CD4-positive, alpha-beta T cell (primary cell): ENCODE data around the gene IPCEF1. TPM values are rescaled to one million over a fixed set of nuclear protein-coding genes. Genes with fewer than 3 reads are reported as not detected.

Experiments used
- ATAC-seq: fragments of 200-7000 bp; cut with Tn5 transposase; one replicate; pipeline ENCODE4 v1.10.0; 2022; ENCODE audit warnings: mild to moderate bottlenecking; ENCODE audit not compliant: poor library complexity
- CTCF ChIA-PET: fragments of 350-600 bp; sonication (Branson Sonifier 250); formaldehyde crosslinking; loops from one replicate; lab custom pipeline; 2021; ENCODE audit warnings: antibody characterized with exemption, inconsistent platforms; lab: Charles Lee
- POLR2A ChIA-PET: fragments of 350-600 bp; sonication (Branson Sonifier 250); formaldehyde crosslinking; loops from one replicate; lab custom pipeline; 2021; ENCODE audit warnings: antibody characterized with exemption, inconsistent platforms; lab: Charles Lee
- DNase-seq, 14 experiments: peaks; one replicate each; pipeline ENCODE4 v3.0.0-alpha.2; 2013 to 2020; ENCODE audit warnings: mixed read lengths in 2 of 14
- H3K27ac ChIP-seq, 2 donors: one replicate each; pipeline versions ENCODE4 v1.5.1 to v1.7.0; 2013; ENCODE audit warnings: low read length in 2 of 2, low read depth in 1 of 2, mild to moderate bottlenecking in 1 of 2
- H3K27me3 ChIP-seq, 2 experiments: 1 replicate in 1 of 2; 2 replicates in 1 of 2; pipeline versions ENCODE4 v1.6.1 to v1.7.0; 2013; ENCODE audit warnings: low read length in 2 of 2, control low read depth in 1 of 2, mild to moderate bottlenecking in 1 of 2, moderate library complexity in 1 of 2; ENCODE audit not compliant: insufficient read depth in 2 of 2, control insufficient read depth in 1 of 2
- H3K36me3 ChIP-seq: one replicate; pipeline ENCODE4 v1.6.1; 2013; ENCODE audit warnings: low read length, control low read depth; ENCODE audit not compliant: insufficient read depth
- H3K4me1 ChIP-seq: one replicate; pipeline ENCODE4 v1.6.1; 2013; ENCODE audit warnings: low read length, control low read depth; ENCODE audit not compliant: insufficient read depth
- H3K4me3 ChIP-seq: one replicate; pipeline ENCODE4 v1.5.1; 2013; ENCODE audit warnings: mild to moderate bottlenecking, low read length, moderate library complexity
- H3K9me3 ChIP-seq, 2 experiments: 1 replicate in 1 of 2; 2 replicates in 1 of 2; pipeline versions ENCODE4 v1.6.1 to v1.7.0; 2013; ENCODE audit warnings: low read length in 2 of 2, mild to moderate bottlenecking in 2 of 2, control low read depth in 1 of 2, moderate library complexity in 1 of 2; ENCODE audit not compliant: control insufficient read depth in 1 of 2, insufficient read depth in 1 of 2
- H3K27ac Mint-ChIP-seq: one replicate; pipeline ENCODE4 v1.8.0; 2020; ENCODE audit warnings: mixed read lengths
- H3K27me3 Mint-ChIP-seq: one replicate; pipeline ENCODE4 v1.8.0; 2021; ENCODE audit warnings: mixed read lengths
- H3K36me3 Mint-ChIP-seq: one replicate; pipeline ENCODE4 v1.8.0; 2021; ENCODE audit warnings: low read depth, mixed read lengths
- H3K4me1 Mint-ChIP-seq: one replicate; pipeline ENCODE4 v1.8.0; 2021; ENCODE audit warnings: low read depth, mixed read lengths
- H3K4me3 Mint-ChIP-seq: one replicate; pipeline ENCODE4 v1.8.0; 2020; ENCODE audit warnings: mild to moderate bottlenecking, mixed read lengths
- H3K9me3 Mint-ChIP-seq: one replicate; pipeline ENCODE4 v1.8.0; 2020; ENCODE audit warnings: mixed read lengths
- intact Hi-C, 2 experiments: fragments of 100-400 bp; cut with DNase I in 1 of 2; cut with micrococcal nuclease in 1 of 2; formaldehyde crosslinking; loops; one replicate each; pipeline versions ENCODE4 v1.15.1 to v1.9.0; 2023 to 2025; cut with DNase I, micrococcal nuclease
- total RNA-seq, 174 experiments: library from RNA in 2 of 174; stranded (reverse) in 2 of 174; gene quantifications; one replicate each; pipeline ENCODE4 v1.2.3 and lab custom pipeline; 2021 to 2026
- TF ChIP-seq, protein P1 (sequence below): fragments of 200-600 bp; IDR thresholded peaks from one replicate; pipeline ENCODE4 v1.8.0; 2022; ENCODE audit warnings: antibody characterized with exemption, mild to moderate bottlenecking

IPCEF1 gene
- total RNA-seq, 2 experiments from 2014 or later = 92.4 to 96.8 TPM

DNA sequence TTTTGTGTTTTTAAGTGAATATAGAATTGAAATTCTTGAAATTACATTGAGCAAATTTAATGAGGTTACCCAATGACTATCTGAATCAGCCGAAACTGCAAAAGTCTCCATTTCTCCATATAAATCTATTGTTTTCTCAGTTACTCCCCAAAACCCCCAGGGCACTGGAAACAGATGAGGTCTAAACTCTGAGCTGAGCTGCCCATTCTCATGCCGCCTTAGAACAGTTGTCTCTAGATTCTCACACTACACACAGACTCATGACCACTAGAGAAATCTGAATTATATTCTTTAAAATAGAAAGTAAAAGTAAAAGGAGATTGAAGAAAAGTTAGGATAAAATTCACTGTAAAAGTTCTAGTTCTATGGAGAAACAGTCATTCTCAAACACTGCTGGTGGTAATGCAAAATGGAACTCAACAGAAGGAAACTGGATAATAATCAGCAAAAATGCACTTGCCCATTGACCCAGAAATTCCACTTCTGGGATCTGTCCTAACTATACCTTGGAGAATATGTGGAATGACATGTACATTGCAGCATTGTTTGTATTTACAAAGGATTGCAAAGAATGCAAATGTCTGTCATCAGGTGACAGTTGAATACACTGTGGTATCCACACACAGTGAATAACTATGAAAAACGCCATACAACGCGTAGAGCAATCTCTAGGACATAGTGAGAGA lies 125.5 kb downstream of the IPCEF1 start:
- no peaks in the 10 kb centered on the region for H3K9me3 Mint-ChIP-seq
- peaks cover 80% of the 10 kb centered on the region for H3K4me1 Mint-ChIP-seq
- POLR2A ChIA-PET = interaction anchor here (0.7 to 3.6 kb wide), 4 partner anchors 10 to 17 kb away, joined by 3 to 43 read pairs (median 4); no protein-coding TSS in a partner anchor
- intact Hi-C loops = loop anchor here in 1 of 2 experiments (2.0 kb wide), 1 partner anchor 14 kb away; no protein-coding TSS in a partner anchor
- peaks cover 23% of the 10 kb centered on the region for H3K36me3 ChIP-seq
- H3K27me3 ChIP-seq = no peaks in the 10 kb centered on the region
- peaks cover 60% of the 10 kb centered on the region for H3K36me3 Mint-ChIP-seq
- H3K27me3 Mint-ChIP-seq = no peaks in the 10 kb centered on the region
- CTCF ChIA-PET = no interaction called here
- no peaks in the 10 kb centered on the region for H3K9me3 ChIP-seq
- H3K4me1 ChIP-seq = peaks cover 40% of the 10 kb centered on the region
- peak overlapping the region; percentile 36 for H3K4me3 ChIP-seq
- ATAC-seq (no peak), DNase-seq (peak in 1 of 14 experiments; percentile 45)
- H3K27ac ChIP-seq = peak overlapping the region in 1 of 2 donors; percentile 37
- H3K27ac Mint-ChIP-seq = peak overlapping the region; percentile 83
- peak overlapping the region; percentile 70 for H3K4me3 Mint-ChIP-seq
- TF ChIP-seq, protein P1, sequence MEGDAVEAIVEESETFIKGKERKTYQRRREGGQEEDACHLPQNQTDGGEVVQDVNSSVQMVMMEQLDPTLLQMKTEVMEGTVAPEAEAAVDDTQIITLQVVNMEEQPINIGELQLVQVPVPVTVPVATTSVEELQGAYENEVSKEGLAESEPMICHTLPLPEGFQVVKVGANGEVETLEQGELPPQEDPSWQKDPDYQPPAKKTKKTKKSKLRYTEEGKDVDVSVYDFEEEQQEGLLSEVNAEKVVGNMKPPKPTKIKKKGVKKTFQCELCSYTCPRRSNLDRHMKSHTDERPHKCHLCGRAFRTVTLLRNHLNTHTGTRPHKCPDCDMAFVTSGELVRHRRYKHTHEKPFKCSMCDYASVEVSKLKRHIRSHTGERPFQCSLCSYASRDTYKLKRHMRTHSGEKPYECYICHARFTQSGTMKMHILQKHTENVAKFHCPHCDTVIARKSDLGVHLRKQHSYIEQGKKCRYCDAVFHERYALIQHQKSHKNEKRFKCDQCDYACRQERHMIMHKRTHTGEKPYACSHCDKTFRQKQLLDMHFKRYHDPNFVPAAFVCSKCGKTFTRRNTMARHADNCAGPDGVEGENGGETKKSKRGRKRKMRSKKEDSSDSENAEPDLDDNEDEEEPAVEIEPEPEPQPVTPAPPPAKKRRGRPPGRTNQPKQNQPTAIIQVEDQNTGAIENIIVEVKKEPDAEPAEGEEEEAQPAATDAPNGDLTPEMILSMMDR = no peak

- Histone ChIP-seq H3K27ac (peak overlapping the region in 1 of 2 donors; percentile 37), H3K27me3 (no peaks in the 10 kb centered on the region), H3K9me3 (no peaks in the 10 kb centered on the region), H3K4me1 (peaks cover 40% of the 10 kb centered on the region), H3K36me3 (peaks cover 26% of the 10 kb centered on the region), H3K4me3 (peak overlapping the region; percentile 39)
- H3K9me3 Mint-ChIP-seq = no peaks in the 10 kb centered on the region
- no peaks in the 10 kb centered on the region for H3K27me3 Mint-ChIP-seq
- ChIA-PET CTCF (no interaction called here), POLR2A (interaction anchor here (0.7 to 1.1 kb wide), 3 partner anchors 11 to 14 kb away, joined by 3 to 4 read pairs (median 3); no protein-coding TSS in a partner anchor)
- DNase-seq (no peak), ATAC-seq (no peak)
- intact Hi-C loops = loop anchor here in 1 of 2 experiments (2.0 kb wide), 1 partner anchor 14 kb away; no protein-coding TSS in a partner anchor
- peaks cover 65% of the 10 kb centered on the region for H3K36me3 Mint-ChIP-seq
- peak overlapping the region; percentile 89 for H3K4me3 Mint-ChIP-seq
- TF ChIP-seq, protein P1 = no peak
- peak overlapping the region; percentile 87 for H3K27ac Mint-ChIP-seq
- peaks cover 80% of the 10 kb centered on the region for H3K4me1 Mint-ChIP-seq
Observed at GRCh38 chr6:154230393-154230792, 126.2 kb downstream of the IPCEF1 start.

DNA sequence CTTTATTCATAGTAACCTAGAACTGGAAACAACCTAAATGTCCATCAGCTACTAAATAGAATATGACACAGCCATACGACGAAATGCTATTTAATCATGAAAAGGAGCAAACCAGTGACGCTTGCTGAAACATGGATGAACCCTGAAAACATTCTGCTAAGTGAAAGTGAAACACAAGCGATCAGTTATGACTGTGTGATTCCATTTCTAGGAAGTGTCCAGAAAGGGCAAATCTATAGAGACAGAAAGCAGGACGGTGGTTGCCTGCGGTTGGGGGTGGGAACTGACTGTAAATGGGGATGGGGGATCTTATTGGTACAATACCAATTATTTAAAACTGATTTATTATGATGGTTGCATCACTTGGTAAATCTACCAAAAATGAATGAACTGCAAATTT lies 126.8 kb downstream of the IPCEF1 start:
- no peaks in the 10 kb centered on the region for H3K27me3 ChIP-seq
- peak overlapping the region in 1 of 2 donors; percentile 40 for H3K27ac ChIP-seq
- H3K36me3 ChIP-seq = peaks cover 23% of the 10 kb centered on the region
- ChIA-PET CTCF (no interaction called here), POLR2A (interaction anchor here (0.9 to 1.1 kb wide), 3 partner anchors 12 to 18 kb away, joined by 3 to 4 read pairs (median 3); no protein-coding TSS in a partner anchor)
- Mint-ChIP-seq H3K36me3 (peaks cover 63% of the 10 kb centered on the region), H3K4me1 (peaks cover 82% of the 10 kb centered on the region), H3K27me3 (no peaks in the 10 kb centered on the region), H3K27ac (peak overlapping the region; percentile 87), H3K4me3 (peak overlapping the region; percentile 89), H3K9me3 (no peaks in the 10 kb centered on the region)
- no peaks in the 10 kb centered on the region for H3K9me3 ChIP-seq
- peak overlapping the region; percentile 39 for H3K4me3 ChIP-seq
- intact Hi-C loops = loop anchor here in 1 of 2 experiments (2.0 kb wide), 1 partner anchor 15 kb away; no protein-coding TSS in a partner anchor
- TF ChIP-seq, protein P1 = no peak
- H3K4me1 ChIP-seq = peaks cover 39% of the 10 kb centered on the region
- DNase-seq = peak in 4 of 14 experiments; percentile 42 to 81 (median 65)
- peak; percentile 60 for ATAC-seq
